ENCODE measurements around the gene C16orf54. TPM values are rescaled to one million over a fixed set of nuclear protein-coding genes. Genes with fewer than 3 reads are reported as not detected.

C16orf54 gene
- total and polyA plus RNA-seq, 2 of the 4 experiments (the other 2 are of a cell fraction), result not detected

DNA sequence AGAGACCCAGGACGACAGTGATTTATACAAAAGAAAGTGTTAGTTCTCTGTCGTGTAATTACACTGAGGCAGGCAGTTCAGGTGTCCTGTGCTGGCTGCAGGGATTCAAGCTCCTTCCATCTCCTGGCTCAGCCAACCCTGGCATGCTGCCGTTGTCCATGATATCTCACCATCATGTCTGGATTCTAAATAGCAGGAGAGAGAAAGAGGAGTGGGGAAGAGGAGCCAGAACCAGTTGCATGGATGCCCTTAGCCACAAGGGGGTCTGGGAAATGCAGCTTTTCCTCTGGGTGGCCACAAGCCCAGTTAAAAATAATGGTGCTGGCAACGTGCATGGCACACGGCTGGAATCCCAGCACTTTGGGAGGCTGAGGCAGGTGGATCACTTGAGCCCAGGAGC, 9.7 kb downstream of the C16orf54 start:
- dilution Hi-C loops (cut with HindIII; ENCODE audit: low sequenced_read_pairs, unreplicated experiment), result no loop called here
- ATAC-seq (ENCODE audit: low read depth), result no peak
- POLR2A ChIA-PET (ENCODE audit: unreplicated experiment), result no interaction called here
- H2AK5ac ChIP-seq (ENCODE audit: low read depth, low read length), result no peak overlapping the region
- intact Hi-C loops (cut with micrococcal nuclease), result loop anchor here (10.0 kb wide), 1 partner anchor 49 kb away; no protein-coding TSS in a partner anchor
- no peak overlapping the region for H3K56ac ChIP-seq (ENCODE audit: extremely low read depth, insufficient read depth, low read length)
- H4K8ac ChIP-seq (ENCODE audit: low read depth in 2 of 2, low read length in 2 of 2), result no peak overlapping the region
- H3K9me3 ChIP-seq (ENCODE audit: control insufficient read depth, insufficient read depth, low read length), result peaks cover 2% of the 10 kb centered on the region; the same call in 1 of the 2 replicates
- H2AFZ ChIP-seq (replicated peaks; ENCODE audit: low read length, poor library complexity), result no peak overlapping the region
- no peak overlapping the region for H2BK5ac ChIP-seq (ENCODE audit: low read depth, low read length, poor library complexity, severe bottlenecking)
- H4K5ac ChIP-seq (ENCODE audit: low read depth, low read length), result no peak overlapping the region
- no peaks in the 10 kb centered on the region for H3K9me1 ChIP-seq (ENCODE audit: insufficient read depth, low read length)
- H3K4me1 ChIP-seq (ENCODE audit: control insufficient read depth, insufficient read depth, low read length), result no peaks in the 10 kb centered on the region
- no peak overlapping the region for H2BK20ac ChIP-seq (ENCODE audit: low read depth, low read length)
- H3K79me1 ChIP-seq (ENCODE audit: low read depth in 1 of 2, low read length in 2 of 2), result no peaks in the 10 kb centered on the region
- no peak overlapping the region; the same call in 1 of the 2 replicates for H3K23ac ChIP-seq (ENCODE audit: low read depth, low read length)
- H3K18ac ChIP-seq (ENCODE audit: low read depth, low read length), result no peak overlapping the region
- BruUV-seq (replicated peaks), result no TSS peak
- TF ChIP-seq RCOR1 (IDR thresholded peaks at IDR 0.05; ENCODE audit: insufficient replicate concordance, low read length), result no peak
- TF ChIP-seq, protein P1, sequence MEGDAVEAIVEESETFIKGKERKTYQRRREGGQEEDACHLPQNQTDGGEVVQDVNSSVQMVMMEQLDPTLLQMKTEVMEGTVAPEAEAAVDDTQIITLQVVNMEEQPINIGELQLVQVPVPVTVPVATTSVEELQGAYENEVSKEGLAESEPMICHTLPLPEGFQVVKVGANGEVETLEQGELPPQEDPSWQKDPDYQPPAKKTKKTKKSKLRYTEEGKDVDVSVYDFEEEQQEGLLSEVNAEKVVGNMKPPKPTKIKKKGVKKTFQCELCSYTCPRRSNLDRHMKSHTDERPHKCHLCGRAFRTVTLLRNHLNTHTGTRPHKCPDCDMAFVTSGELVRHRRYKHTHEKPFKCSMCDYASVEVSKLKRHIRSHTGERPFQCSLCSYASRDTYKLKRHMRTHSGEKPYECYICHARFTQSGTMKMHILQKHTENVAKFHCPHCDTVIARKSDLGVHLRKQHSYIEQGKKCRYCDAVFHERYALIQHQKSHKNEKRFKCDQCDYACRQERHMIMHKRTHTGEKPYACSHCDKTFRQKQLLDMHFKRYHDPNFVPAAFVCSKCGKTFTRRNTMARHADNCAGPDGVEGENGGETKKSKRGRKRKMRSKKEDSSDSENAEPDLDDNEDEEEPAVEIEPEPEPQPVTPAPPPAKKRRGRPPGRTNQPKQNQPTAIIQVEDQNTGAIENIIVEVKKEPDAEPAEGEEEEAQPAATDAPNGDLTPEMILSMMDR (conservative IDR thresholded peaks at IDR 0.05; ENCODE audit: low read depth, low read length), result 0 out of 2 replicates have a peak, but pooled peaks have one; percentile 6
- H3K27me3 ChIP-seq (ENCODE audit: control insufficient read depth, insufficient read depth, low read length), result peaks cover 26% of the 10 kb centered on the region
- H3K9ac ChIP-seq (ENCODE audit: low read depth, low read length), result no peak overlapping the region
- no peak overlapping the region for H4K91ac ChIP-seq (ENCODE audit: insufficient read depth, low read depth, low read length)
- H3K14ac ChIP-seq (replicated peaks; ENCODE audit: low read depth, low read length), result no peak overlapping the region
- no peak overlapping the region for H3K4me2 ChIP-seq (ENCODE audit: low read depth, low read length)
- no peak for DNase-seq
- no peak overlapping the region for H2AK9ac ChIP-seq (replicated peaks; ENCODE audit: low read depth, low read length, poor library complexity)
- H2BK120ac ChIP-seq (ENCODE audit: low read depth, low read length), result no peak overlapping the region
- WGBS, 2 experiments (ENCODE audit: extremely low coverage in 2 of 2, insufficient read length in 1 of 2), result 27% methylated on average over 2 of the region's 5 CpGs; no CpG with 5 or more reads in 1 of the 2 experiments
- CTCF ChIA-PET, result no interaction called here
- H2BK15ac ChIP-seq (ENCODE audit: low read depth, low read length), result no peak overlapping the region
- H3K4ac ChIP-seq (ENCODE audit: low read depth, low read length), result no peak overlapping the region
- in situ Hi-C loops (cut with MboI; ENCODE audit: low sequenced_read_pairs), result no loop called here
- no peaks in the 10 kb centered on the region for H3K36me3 ChIP-seq (ENCODE audit: control insufficient read depth, insufficient read depth, low read length)
- no peak overlapping the region for H3K27ac ChIP-seq (ENCODE audit: insufficient read depth, low read length)
- no peaks in the 10 kb centered on the region for H4K20me1 ChIP-seq (ENCODE audit: insufficient read depth, low read length)
- no peak overlapping the region for H3K4me3 ChIP-seq (ENCODE audit: insufficient read depth, low read depth, low read length)

Data from IMR-90 (cell line).